ENCODE data around the gene HRAS. TPM values are rescaled to one million over a fixed set of nuclear protein-coding genes. Genes with fewer than 3 reads are reported as not detected.

HRAS gene
- total RNA-seq, 1 donor from 2014 or later, result 27.0 TPM

DNA sequence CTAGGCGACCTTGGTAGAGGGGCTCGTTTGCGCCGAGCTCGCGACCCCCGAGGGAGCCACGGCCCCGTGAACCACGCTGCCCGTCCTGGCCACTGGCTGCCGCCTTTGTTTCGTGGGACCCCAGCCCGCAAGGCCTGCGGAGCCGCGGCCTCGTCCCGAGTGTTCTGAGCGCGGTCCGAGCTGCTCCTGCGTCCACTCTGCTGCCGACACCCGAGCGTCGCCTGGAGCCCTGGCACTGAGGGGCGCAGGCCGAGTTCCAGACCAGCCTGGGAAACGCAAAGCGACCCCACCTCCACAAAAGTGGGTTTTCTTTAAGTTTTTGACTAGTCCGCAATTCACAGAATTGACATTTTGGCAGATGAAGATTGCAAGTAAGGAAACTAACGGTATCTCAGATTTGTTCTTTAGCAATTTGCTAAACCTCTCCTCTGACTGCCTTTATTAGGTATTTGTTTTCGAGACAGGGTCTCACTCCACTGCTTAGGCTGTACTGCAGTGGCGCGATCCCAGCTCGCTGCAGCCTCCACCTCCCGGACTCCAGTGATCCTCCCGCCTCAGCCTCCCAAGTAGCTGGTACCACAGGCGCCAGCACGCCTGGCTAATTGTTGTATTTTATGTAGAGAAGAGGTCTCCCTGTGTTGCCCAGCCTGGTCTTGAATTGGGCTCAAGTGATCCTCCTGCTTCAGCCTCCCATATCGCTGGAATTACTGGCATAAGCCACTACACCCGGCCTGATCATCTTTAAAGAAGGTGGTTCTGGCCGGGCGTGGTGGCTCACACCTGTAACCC is 27.5 kb downstream of the HRAS start:
- no peak for DNase-seq

DNA sequence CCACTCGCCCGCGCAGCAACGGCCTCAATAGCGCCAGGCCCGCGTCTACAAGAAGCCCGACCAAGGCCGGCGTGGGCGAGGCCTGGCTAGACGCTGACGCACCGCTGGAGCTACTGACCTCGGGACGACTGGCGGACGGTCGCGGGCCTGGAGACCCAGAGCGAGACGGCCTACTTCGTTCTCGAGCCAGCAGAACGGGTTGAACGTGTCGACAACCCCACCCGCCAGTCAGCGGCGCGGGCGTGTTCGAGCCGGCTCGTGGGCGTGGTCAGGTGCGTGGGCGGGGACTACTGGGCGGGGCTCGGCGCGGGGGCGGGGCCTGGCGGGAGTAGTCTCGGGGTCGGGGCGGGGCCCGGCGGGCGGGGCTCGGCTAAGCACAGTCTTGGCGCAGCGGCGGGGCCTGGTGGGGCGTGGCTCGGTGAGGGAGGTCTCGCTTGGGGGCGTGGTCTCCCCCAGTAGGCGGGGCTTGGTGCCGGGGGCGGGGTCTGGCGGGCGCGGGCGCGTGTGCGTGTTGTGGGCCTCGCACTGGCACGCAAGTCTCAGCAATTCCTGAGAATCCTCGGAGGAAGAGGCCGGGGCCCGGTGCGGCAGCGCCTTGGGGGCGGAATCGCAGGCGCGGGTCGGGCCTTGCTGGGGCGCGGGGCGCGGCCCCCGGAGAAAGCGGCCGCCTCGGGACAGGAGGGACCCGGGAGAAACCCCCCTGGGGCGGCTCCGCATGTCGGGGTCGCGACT is 28.2 kb downstream of the HRAS start, which contains the start of gene RNH1:
RNH1 (minus strand) TSS at position 248 of the 732 bp plus-strand sequence. CDS start 5,080 bp downstream, outside the sequence.
- DNase-seq, result peak; percentile 96

- peak; percentile 96 for DNase-seq
These were observed 29.0 kb downstream of the HRAS start for GRCh38 chr11:506238-506994.

DNA sequence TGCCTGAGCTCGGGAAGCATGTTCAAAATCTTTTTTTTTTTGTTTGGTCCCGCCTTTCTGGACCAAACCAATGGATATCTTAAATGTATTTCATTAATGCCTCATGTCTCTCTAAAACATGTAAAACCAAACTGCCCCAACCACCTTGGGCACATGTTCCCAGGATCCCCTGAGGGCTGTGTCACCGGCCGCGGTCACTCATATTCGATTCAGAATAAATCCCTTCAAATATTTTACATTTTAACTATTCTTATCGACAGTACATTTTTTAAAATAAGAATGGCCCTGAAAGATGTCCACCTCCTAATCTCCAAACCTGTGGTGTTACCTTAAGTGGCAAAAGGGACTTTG is 30.4 kb downstream of the HRAS start:
- DNase-seq, result no peak

DNA sequence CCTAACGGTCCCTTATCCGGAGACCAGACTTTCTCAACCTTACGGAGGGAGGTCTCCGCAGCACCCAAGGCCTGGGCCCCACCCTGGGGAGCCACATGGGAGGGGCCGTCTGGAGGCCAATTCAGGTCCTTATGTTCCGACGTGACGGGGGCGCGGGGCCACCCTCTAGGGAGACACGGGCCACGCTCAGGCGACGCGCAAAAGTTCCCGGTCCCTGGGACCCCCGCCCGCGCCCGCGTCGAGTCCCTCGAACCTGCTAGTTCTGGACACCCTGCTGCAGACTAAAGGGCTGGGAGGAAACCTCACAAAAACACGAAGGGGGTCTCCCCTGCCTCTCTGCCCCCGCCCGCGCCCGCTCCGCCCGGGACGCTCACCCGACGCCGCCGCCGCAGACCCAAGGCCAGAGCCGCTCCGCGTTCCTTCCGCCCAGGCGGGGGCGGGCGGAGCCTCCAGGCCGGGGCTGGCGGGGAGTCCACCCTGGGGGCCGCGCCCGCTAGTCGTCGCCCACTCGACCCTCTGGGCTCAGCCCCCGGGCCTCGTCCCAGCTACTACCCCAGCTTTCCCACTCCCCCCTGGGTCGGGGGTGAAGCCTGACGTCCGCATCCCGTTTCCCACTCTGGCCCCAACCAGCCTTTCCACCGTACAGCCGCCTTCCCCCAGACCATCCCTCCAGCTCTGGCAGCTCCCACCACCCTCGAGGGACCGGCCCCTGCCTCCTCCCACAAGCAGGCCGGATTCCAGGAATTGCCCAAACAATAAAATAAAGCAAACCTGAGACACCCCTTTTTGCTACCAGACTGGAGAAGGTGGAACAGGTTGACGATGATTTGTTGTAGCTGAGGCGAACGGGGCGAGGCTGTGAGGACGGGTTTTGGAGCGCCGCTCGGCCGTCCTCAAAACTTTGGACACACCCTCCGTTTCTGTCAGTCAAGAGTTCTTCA is 31.1 kb downstream of the HRAS start:
- no peak for DNase-seq

GRCh38 chr11:503179-503981 is 32.0 kb downstream of the HRAS start:
- peak; percentile 68 for DNase-seq

- DNase-seq, result no peak
These were observed 32.8 kb downstream of the HRAS start for GRCh38 chr11:502288-503178.

- no peak for DNase-seq
These were observed 33.6 kb downstream of the HRAS start for GRCh38 chr11:501683-502287.

- DNase-seq, result no peak
These were observed 34.2 kb downstream of the HRAS start for GRCh38 chr11:501001-501682.

DNA sequence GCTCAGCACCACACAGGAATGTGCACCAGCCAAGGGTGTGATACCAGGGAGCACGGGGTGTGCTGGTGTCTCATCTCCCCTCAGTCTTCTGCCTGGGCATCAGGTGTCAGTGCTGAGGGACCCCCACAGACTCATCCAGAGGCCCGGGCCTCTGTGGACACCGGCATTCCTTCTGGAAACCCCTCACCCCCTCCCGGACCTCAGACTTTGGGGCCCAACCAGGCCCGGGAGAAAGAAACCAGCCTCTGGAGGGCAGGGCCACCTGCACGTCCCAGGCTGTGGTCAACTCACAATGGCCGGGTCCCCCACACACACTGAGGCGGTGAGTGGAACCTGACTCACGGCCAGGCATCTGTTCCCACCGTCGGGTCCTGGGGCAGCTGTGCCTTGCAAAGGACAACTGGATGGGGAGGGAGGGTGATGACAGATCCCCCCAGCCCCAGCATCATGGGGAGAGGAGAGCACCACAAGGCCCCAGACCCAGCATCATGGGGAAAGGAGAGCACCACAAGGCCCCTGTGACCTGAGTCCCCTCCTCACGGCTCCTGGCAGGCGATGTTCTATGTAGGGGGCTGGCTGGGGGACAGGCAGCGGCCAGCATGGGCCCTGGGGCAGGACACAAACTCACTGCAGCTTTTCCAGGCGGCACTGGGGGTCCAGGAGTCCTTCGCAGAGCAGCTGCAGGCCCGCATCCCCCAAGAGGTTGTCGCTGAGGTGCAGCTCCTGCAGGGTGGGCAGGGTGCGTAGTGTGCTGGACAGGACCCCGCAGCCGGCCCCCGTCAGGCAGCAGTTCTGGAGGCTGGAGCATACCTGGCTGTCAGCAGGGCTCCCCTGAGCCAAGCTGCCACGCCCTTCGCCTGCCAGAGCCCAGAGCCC is 35.9 kb downstream of the HRAS start:
- no peak for DNase-seq

- no peak for DNase-seq
These were observed 36.8 kb downstream of the HRAS start for GRCh38 chr11:498297-499181.

DNA sequence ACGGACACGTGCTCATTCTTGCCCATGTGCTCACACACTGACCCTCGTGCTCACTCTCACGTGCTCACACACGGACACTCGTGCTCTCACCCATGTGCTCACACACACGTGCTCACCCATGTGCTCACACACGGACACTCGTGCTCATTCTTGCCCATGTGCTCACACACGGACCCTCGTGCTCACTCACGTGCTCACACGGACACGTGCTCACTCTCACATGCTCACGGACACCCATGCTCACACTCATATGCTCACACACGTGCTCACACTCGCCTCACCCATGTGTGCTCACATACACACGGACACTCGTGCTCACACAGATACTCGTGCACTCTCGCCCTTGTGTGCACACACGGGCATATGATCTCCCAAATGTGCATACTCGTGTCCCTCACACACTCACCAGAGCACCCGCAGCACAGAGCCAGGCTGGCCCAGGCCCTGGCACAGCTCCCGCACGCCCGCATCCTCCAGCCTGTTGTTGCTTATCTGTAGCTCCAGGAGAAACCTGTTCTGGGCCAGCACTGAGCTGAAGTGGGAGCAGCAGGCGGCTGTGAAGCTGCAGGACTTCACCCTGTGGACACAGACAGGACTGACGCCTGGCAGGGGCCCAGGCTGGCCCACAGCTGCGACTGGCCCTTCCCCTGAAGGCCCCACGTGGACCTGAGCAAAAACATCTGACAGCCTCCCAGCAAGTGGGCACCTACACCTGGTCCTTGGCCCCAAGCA is 37.6 kb downstream of the HRAS start:
- no peak for DNase-seq

GRCh38 chr11:496834-497564 is 38.4 kb downstream of the HRAS start:
- DNase-seq, result no peak

GRCh38 chr11:495537-495931 is 39.8 kb downstream of the HRAS start:
- DNase-seq, result no peak

Measured in occipital lobe (tissue), 2 donors.